Caco-2 (cell line): ENCODE measurements around the gene ACTR10. TPM values are rescaled to one million over a fixed set of nuclear protein-coding genes. Genes with fewer than 3 reads are reported as not detected.

ENCODE experiments used
- BruUV-seq: library from RNA; stranded (reverse); fragments of 400-500 nt; replicated peaks from 2 replicates; lab custom pipeline; 2021; lab: Mats Ljungman, UMichigan
- CTCF ChIA-PET: fragments of 300-600 bp; sonication (Branson Sonifier 250); formaldehyde crosslinking; loops from one replicate; lab custom pipeline; 2022; ENCODE audit warnings: antibody characterized with exemption; lab: Charles Lee
- POLR2A ChIA-PET: fragments of 300-600 bp; sonication (Branson Sonifier 250); formaldehyde crosslinking; loops from one replicate; lab custom pipeline; 2022; ENCODE audit warnings: antibody characterized with exemption; lab: Charles Lee
- DNase-seq, 2 experiments: peaks; one replicate each; pipeline versions ENCODE4 v3.0.0 to v3.0.0-alpha.2; 2020 to 2022
- H3K27me3 ChIP-seq: replicated peaks from 2 replicates; pipeline ENCODE4 v1.6.0; 2011; ENCODE audit warnings: low read length; ENCODE audit not compliant: control insufficient read depth, insufficient read depth
- H3K36me3 ChIP-seq: 2 replicates; pipeline ENCODE4 v1.5.1; 2011; ENCODE audit warnings: low read length; ENCODE audit not compliant: control insufficient read depth, insufficient read depth
- H3K4me1 ChIP-seq: fragments of 250-450 bp; sonication (Bioruptor Pico); 2 replicates; pipeline ENCODE4 v1.5.1; 2020; ENCODE audit warnings: mild to moderate bottlenecking
- H3K4me3 ChIP-seq: 2 replicates; pipeline ENCODE4 v1.5.1; 2011; ENCODE audit warnings: low read depth, mild to moderate bottlenecking, control low read depth, low read length
- H3K9me3 ChIP-seq: fragments of 250-450 bp; sonication (Bioruptor Pico); 2 replicates; pipeline ENCODE4 v1.5.1; 2020; ENCODE audit warnings: mild to moderate bottlenecking, moderate library complexity
- H3K27ac Mint-ChIP-seq: one replicate; pipeline ENCODE4 v1.8.0; 2022; ENCODE audit warnings: mixed read lengths; ENCODE audit not compliant: unreplicated experiment
- H3K27me3 Mint-ChIP-seq: one replicate; pipeline ENCODE4 v1.8.0; 2022; ENCODE audit warnings: mixed read lengths; ENCODE audit not compliant: insufficient read depth, unreplicated experiment
- H3K36me3 Mint-ChIP-seq: one replicate; pipeline ENCODE4 v1.8.0; 2022; ENCODE audit warnings: mild to moderate bottlenecking, mixed read lengths; ENCODE audit not compliant: insufficient read depth, unreplicated experiment
- H3K4me1 Mint-ChIP-seq: one replicate; pipeline ENCODE4 v1.8.0; 2022; ENCODE audit warnings: low read depth, mixed read lengths; ENCODE audit not compliant: unreplicated experiment
- H3K4me3 Mint-ChIP-seq: one replicate; pipeline ENCODE4 v1.8.0; 2022; ENCODE audit warnings: mild to moderate bottlenecking, moderate library complexity, mixed read lengths; ENCODE audit not compliant: unreplicated experiment
- H3K9me3 Mint-ChIP-seq: one replicate; pipeline ENCODE4 v1.8.0; 2022; ENCODE audit warnings: mixed read lengths; ENCODE audit not compliant: unreplicated experiment
- intact Hi-C: fragments of 100-400 bp; cut with micrococcal nuclease; formaldehyde crosslinking; loops from one replicate; pipeline ENCODE4 v1.10.0; 2022; ENCODE audit not compliant: unreplicated experiment
- total RNA-seq: library from RNA; stranded (reverse); gene quantifications from 2 replicates; pipeline ENCODE4 v1.2.3, GENCODE V29; 2022
- TF ChIP-seq, protein P1 (sequence below), 2 experiments: fragments of 200-600 bp in 1 of 2; IDR thresholded peaks; 1 replicate in 1 of 2; 2 replicates in 1 of 2; pipeline versions ENCODE4 v1.5.1 to v1.8.0; 2011 to 2022; ENCODE audit warnings: antibody characterized with exemption in 1 of 2, control low read depth in 1 of 2, inconsistent platforms in 1 of 2, low read depth in 1 of 2, low read length in 1 of 2, mild to moderate bottlenecking in 1 of 2, moderate library complexity in 1 of 2; ENCODE audit not compliant: insufficient read depth in 1 of 2, severe bottlenecking in 1 of 2, unreplicated experiment in 1 of 2

The ACTR10 gene
- total RNA-seq, 1 experiment from 2014 or later = 49.0 TPM

DNA sequence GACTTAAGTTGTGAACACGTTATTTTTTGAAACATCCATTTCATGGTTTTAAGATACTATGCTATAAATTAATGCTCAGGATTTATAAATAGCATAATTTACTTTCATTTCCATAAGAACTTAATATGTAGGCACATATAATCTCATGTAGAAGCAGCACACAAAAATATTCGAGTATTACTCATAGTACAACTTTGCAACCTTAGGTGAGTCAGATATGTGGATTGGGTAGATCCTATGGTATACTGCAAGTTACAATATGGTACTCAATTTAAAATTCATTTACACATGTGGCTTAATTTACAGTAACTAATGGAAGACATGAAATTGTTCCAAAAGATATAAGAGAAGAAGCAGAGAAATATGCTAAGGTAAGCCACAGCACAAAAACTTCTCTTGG, 70.7 kb downstream of the ACTR10 start:
- no peak overlapping the region for H3K4me3 ChIP-seq
- H3K4me1 Mint-ChIP-seq = peaks cover 9% of the 10 kb centered on the region
- no peak for DNase-seq
- no peaks in the 10 kb centered on the region for H3K27me3 Mint-ChIP-seq
- H3K4me1 ChIP-seq = peaks cover 23% of the 10 kb centered on the region
- H3K9me3 Mint-ChIP-seq = no peaks in the 10 kb centered on the region
- no peaks in the 10 kb centered on the region; the same call in 1 of the 2 replicates for H3K36me3 ChIP-seq
- ChIA-PET POLR2A (no interaction called here), CTCF (no interaction called here)
- no peaks in the 10 kb centered on the region for H3K27me3 ChIP-seq
- no TSS peak for BruUV-seq
- no peak overlapping the region for H3K27ac Mint-ChIP-seq
- no peaks in the 10 kb centered on the region for H3K9me3 ChIP-seq
- peaks cover 90% of the 10 kb centered on the region for H3K36me3 Mint-ChIP-seq
- TF ChIP-seq, protein P1, sequence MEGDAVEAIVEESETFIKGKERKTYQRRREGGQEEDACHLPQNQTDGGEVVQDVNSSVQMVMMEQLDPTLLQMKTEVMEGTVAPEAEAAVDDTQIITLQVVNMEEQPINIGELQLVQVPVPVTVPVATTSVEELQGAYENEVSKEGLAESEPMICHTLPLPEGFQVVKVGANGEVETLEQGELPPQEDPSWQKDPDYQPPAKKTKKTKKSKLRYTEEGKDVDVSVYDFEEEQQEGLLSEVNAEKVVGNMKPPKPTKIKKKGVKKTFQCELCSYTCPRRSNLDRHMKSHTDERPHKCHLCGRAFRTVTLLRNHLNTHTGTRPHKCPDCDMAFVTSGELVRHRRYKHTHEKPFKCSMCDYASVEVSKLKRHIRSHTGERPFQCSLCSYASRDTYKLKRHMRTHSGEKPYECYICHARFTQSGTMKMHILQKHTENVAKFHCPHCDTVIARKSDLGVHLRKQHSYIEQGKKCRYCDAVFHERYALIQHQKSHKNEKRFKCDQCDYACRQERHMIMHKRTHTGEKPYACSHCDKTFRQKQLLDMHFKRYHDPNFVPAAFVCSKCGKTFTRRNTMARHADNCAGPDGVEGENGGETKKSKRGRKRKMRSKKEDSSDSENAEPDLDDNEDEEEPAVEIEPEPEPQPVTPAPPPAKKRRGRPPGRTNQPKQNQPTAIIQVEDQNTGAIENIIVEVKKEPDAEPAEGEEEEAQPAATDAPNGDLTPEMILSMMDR (IDR thresholded peaks at IDR 0.05; ENCODE audit: insufficient read depth in 1 of 2, low read depth in 1 of 2, low read length in 1 of 2, severe bottlenecking in 1 of 2, unreplicated experiment in 1 of 2) = no peak
- no peak overlapping the region for H3K4me3 Mint-ChIP-seq
- intact Hi-C loops = no loop called here

DNA sequence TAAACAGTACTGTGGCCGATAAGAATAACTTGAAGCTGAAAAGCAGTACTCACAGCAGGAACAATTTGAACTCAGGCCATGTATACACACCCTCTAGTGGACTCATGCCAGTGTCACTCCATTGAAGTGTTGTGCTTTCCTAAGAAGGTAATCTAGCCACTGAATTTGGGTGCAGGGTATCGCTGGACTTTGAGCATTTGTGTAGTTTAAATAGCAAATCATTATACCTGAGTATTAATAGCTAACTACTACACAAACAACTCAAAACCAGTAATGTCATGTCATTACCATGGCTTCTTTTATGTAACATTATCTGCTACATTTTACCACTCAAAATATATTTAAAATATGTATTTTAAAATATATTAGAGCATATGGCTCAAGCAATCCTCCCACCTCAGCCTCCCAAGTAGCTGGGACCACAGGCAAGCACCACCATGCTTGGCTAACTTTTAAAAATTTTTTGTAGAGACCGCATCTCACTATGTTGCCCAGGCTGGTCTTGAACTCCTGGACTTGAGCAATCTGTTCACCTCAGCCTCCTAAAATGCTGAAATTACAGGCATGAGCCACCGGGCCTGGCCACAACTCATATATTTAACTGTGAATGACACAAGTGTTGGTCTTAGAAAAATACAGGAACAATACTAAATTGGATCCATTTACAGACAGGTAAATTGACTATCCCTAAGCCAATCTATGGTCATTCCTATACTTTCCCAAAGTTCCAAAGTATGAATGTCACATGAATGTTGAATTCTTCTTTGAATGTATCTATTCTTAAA, 72.8 kb downstream of the ACTR10 start:
- Mint-ChIP-seq H3K27me3 (no peaks in the 10 kb centered on the region), H3K27ac (no peak overlapping the region), H3K36me3 (peaks cover 94% of the 10 kb centered on the region), H3K4me1 (peaks cover 9% of the 10 kb centered on the region), H3K4me3 (no peak overlapping the region), H3K9me3 (no peaks in the 10 kb centered on the region)
- Histone ChIP-seq H3K36me3 (no peaks in the 10 kb centered on the region; the same call in 1 of the 2 replicates), H3K9me3 (no peaks in the 10 kb centered on the region), H3K4me3 (no peak overlapping the region), H3K27me3 (no peaks in the 10 kb centered on the region), H3K4me1 (peaks cover 24% of the 10 kb centered on the region)
- no TSS peak for BruUV-seq
- POLR2A ChIA-PET = interaction anchor here (1.0 to 1.3 kb wide), 2 partner anchors 25 to 28 kb away, joined by 7 to 8 read pairs; partner anchors contain the start of genes ARID4A and PSMA3
- DNase-seq = peak; percentile 45 to 66
- TF ChIP-seq, protein P1 (IDR thresholded peaks at IDR 0.05; ENCODE audit: insufficient read depth in 1 of 2, low read depth in 1 of 2, low read length in 1 of 2, severe bottlenecking in 1 of 2, unreplicated experiment in 1 of 2) = peak; percentile 32 to 42
- CTCF ChIA-PET = interaction anchor here (0.6 to 1.0 kb wide), 2 partner anchors 25 to 28 kb away, joined by 3 read pairs; partner anchors contain the start of genes ARID4A and PSMA3
- intact Hi-C loops = loop anchor here (1.0 kb wide), 1 partner anchor 15 kb away; no protein-coding TSS in a partner anchor

DNA sequence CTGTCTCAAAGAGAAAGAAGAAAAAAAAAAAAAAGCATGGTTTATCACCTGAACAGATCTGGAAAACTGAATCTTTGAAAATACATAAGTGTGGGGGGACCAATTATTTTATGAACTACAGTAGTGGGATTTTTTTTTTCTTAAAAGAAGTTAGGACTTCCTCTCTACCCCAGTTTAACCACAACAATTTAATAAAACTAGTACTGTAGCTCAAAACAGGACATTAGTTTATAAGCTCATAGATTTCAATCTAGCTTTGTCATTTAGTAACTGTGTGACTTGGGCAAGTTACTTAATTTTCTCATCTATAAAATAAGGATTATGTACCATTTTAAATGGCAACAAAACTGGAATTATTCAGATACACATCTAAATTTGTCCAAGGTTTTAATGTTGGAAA, 74.9 kb downstream of the ACTR10 start:
- no peaks in the 10 kb centered on the region for H3K27me3 Mint-ChIP-seq
- H3K36me3 ChIP-seq = peaks cover 2% of the 10 kb centered on the region
- peaks cover 9% of the 10 kb centered on the region for H3K4me1 Mint-ChIP-seq
- ChIA-PET CTCF (no interaction called here), POLR2A (interaction anchor here (0.6 to 0.9 kb wide), 3 partner anchors 23 to 103 kb away, joined by 3 read pairs; partner anchors contain the start of gene ARID4A)
- H3K27ac Mint-ChIP-seq = peak overlapping the region; percentile 43
- H3K9me3 ChIP-seq = no peaks in the 10 kb centered on the region
- H3K4me1 ChIP-seq = peaks cover 24% of the 10 kb centered on the region
- peaks cover 94% of the 10 kb centered on the region for H3K36me3 Mint-ChIP-seq
- TF ChIP-seq, protein P1 (IDR thresholded peaks at IDR 0.05; ENCODE audit: insufficient read depth in 1 of 2, low read depth in 1 of 2, low read length in 1 of 2, severe bottlenecking in 1 of 2, unreplicated experiment in 1 of 2) = no peak
- no TSS peak for BruUV-seq
- no peaks in the 10 kb centered on the region for H3K9me3 Mint-ChIP-seq
- no peak overlapping the region for H3K4me3 ChIP-seq
- intact Hi-C loops = no loop called here
- H3K4me3 Mint-ChIP-seq = no peak overlapping the region
- DNase-seq = no peak
- no peaks in the 10 kb centered on the region for H3K27me3 ChIP-seq
